ENCODE measurements around the gene LMO7.
A peak's percentile ranks its signal among the peaks of the same experiment; 100 is the strongest.

LMO7 gene

GRCh38 chr13:75843991-75844390, 207.9 kb downstream of the LMO7 start:
- no peak for DNase-seq (ENCODE audit: low spot score)

- no peak for DNase-seq (ENCODE audit: low spot score)
Measured at GRCh38 chr13:75847588-75847987, 211.5 kb downstream of the LMO7 start.

GRCh38 chr13:75850916-75851315, 214.8 kb downstream of the LMO7 start:
- no peak for DNase-seq (ENCODE audit: low spot score)

GRCh38 chr13:75855216-75855615, 219.1 kb downstream of the LMO7 start:
- DNase-seq (ENCODE audit: low spot score) = no peak

GRCh38 chr13:75855847-75856246, 219.7 kb downstream of the LMO7 start:
- DNase-seq (ENCODE audit: low spot score) = no peak

GRCh38 chr13:75857291-75857690, 221.2 kb downstream of the LMO7 start:
- no peak for DNase-seq (ENCODE audit: low spot score)

GRCh38 chr13:75860935-75861334, 224.8 kb downstream of the LMO7 start:
- no peak for DNase-seq (ENCODE audit: low spot score)

GRCh38 chr13:75861786-75862185, 225.7 kb downstream of the LMO7 start:
- no peak for DNase-seq (ENCODE audit: low spot score)

GRCh38 chr13:75864718-75865117, 228.6 kb downstream of the LMO7 start:
- DNase-seq (ENCODE audit: low spot score) = no peak

GRCh38 chr13:75867379-75868117, 231.4 kb downstream of the LMO7 start:
- DNase-seq (ENCODE audit: low spot score) = no peak

GRCh38 chr13:75869981-75870380, 233.9 kb downstream of the LMO7 start:
- DNase-seq (ENCODE audit: low spot score) = no peak

GRCh38 chr13:75870397-75870903, 234.3 kb downstream of the LMO7 start:
- peak; percentile 59 for DNase-seq (ENCODE audit: low spot score)

- no peak for DNase-seq (ENCODE audit: low spot score)
Measured at GRCh38 chr13:75871059-75871458, 234.9 kb downstream of the LMO7 start.

- no peak for DNase-seq (ENCODE audit: low spot score)
Measured at GRCh38 chr13:75872980-75873379, 236.8 kb downstream of the LMO7 start.

- DNase-seq (ENCODE audit: low spot score) = no peak
Measured at GRCh38 chr13:75873494-75873893, 237.4 kb downstream of the LMO7 start.

- no peak for DNase-seq (ENCODE audit: low spot score)
Measured at GRCh38 chr13:75875450-75875849, 239.3 kb downstream of the LMO7 start.

GRCh38 chr13:75876142-75877050, 240.3 kb downstream of the LMO7 start:
- peak; percentile 64 for DNase-seq (ENCODE audit: low spot score)

- no peak for DNase-seq (ENCODE audit: low spot score)
Measured at GRCh38 chr13:75877071-75877470, 240.9 kb downstream of the LMO7 start.

GRCh38 chr13:75879656-75880055, 243.5 kb downstream of the LMO7 start:
- DNase-seq (ENCODE audit: low spot score) = no peak

- no peak for DNase-seq (ENCODE audit: low spot score)
Measured at GRCh38 chr13:75881109-75881775, 245.1 kb downstream of the LMO7 start.

- DNase-seq (ENCODE audit: low spot score) = no peak
Measured at GRCh38 chr13:75882261-75882660, 246.1 kb downstream of the LMO7 start.

- DNase-seq (ENCODE audit: low spot score) = no peak
Measured at GRCh38 chr13:75889427-75889826, 253.3 kb downstream of the LMO7 start.
